ENCODE measurements around the gene PTPRM. TPM values are rescaled to one million over a fixed set of nuclear protein-coding genes. Genes with fewer than 3 reads are reported as not detected.

The PTPRM gene
- polyA plus RNA-seq, 2 of the 4 experiments (the other 2 are of a cell fraction), result 44.5 to 199 TPM

DNA sequence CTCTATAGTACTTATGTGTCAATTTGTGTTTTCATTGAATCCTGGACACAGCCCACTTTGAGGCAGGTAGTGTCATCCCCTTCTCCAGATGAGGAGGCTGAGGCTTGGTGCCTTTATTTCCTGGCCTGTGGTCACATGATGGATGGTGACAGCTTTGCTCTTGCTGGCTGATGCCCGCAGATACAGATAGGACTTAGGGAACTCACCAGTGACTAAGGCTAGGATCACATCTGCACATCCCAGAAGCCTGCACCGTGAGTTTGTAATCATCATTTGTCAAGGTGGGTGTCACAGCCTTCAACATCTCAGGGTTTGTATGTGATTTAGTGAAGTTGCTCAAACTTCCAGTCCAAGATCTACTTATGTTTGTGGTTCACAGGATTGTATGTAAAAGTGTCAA is 747.0 kb downstream of the PTPRM start:
- DNase-seq (ENCODE audit: low read depth in 1 of 2, low spot score in 1 of 2), result no peak
- 79% methylated on average over 2 of the region's 2 CpGs for WGBS (ENCODE audit: missing lambda C conversion rate)
- Histone ChIP-seq H3K9me3 (no peaks in the 10 kb centered on the region), H3K4me2 (no peak overlapping the region), H3K4me1 (no peaks in the 10 kb centered on the region), H3K4me3 (no peak overlapping the region), H3K27ac (no peak overlapping the region)
- no peak for TF ChIP-seq MAFK (IDR thresholded peaks at IDR 0.05; ENCODE audit: partially characterized antibody)
- no peak for TF ChIP-seq FOSB (CRISPR knock-in tag; IDR thresholded peaks at IDR 0.05)
- TF ChIP-seq, protein P1, sequence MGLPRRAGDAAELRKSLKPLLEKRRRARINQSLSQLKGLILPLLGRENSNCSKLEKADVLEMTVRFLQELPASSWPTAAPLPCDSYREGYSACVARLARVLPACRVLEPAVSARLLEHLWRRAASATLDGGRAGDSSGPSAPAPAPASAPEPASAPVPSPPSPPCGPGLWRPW (IDR thresholded peaks at IDR 0.05), result no peak
- no peak for TF ChIP-seq TP53 (CRISPR knock-in tag; IDR thresholded peaks at IDR 0.05)
- no peak for TF ChIP-seq CBX8 (IDR thresholded peaks at IDR 0.05)
- no peak for TF ChIP-seq RAD21 (conservative IDR thresholded peaks at IDR 0.05 in 1 of 2, IDR thresholded peaks at IDR 0.05 in 1 of 2)
- TF ChIP-seq HOXB13 (CRISPR knock-in tag; IDR thresholded peaks at IDR 0.05; ENCODE audit: low read depth), result no peak
- TF ChIP-seq, protein P2, sequence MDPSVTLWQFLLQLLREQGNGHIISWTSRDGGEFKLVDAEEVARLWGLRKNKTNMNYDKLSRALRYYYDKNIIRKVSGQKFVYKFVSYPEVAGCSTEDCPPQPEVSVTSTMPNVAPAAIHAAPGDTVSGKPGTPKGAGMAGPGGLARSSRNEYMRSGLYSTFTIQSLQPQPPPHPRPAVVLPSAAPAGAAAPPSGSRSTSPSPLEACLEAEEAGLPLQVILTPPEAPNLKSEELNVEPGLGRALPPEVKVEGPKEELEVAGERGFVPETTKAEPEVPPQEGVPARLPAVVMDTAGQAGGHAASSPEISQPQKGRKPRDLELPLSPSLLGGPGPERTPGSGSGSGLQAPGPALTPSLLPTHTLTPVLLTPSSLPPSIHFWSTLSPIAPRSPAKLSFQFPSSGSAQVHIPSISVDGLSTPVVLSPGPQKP (IDR thresholded peaks at IDR 0.05; ENCODE audit: low read depth, low read length), result no peak
- ChIA-PET POLR2A (no interaction called here), CTCF (no interaction called here)
- FAIRE-seq, result no peak
- ATAC-seq, result no peak

DNA sequence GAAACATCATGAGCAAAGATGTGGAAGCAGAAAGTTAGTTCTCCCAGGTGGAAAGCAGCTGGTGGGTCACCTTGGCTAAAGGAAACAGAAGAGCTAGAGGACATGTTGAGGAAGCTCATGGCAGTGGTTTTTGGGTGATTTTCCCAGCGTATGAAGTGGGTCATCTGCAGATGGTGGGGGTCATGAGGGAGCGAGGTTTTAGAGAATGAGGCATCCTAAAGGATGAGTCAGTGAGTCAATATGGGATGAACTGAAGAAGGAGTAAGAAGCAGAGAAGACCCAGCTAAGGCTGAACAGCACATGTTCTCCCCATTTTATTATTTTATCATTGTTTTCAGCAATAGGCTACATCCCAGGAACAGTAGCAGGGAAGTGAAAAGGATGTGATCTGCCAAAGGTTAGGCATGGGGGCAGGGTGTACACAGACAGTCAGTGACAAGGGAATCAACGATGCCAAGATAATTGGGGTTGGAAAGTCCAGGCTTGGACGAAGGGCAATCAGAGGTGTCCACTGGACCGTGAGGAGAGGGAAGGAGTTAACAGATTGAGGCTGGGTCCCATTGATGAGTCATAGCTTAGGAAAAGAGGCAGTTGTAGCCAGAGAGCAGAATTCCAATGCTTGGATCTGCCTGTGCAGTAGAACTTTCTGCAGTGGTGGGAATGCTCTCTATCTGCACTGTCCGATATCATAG is 752.8 kb downstream of the PTPRM start:
- FAIRE-seq, result no peak
- 0 out of 3 replicates have a peak, but pooled peaks cover 11% of the 10 kb centered on the region for H3K4me1 ChIP-seq
- WGBS (ENCODE audit: missing lambda C conversion rate), result 82% methylated on average over 6 of the region's 6 CpGs
- H3K9me3 ChIP-seq, result no peaks in the 10 kb centered on the region
- ATAC-seq, result no peak
- POLR2A ChIA-PET, result no interaction called here
- H3K4me3 ChIP-seq, result no peak overlapping the region
- CTCF ChIA-PET, result interaction anchor here (0.6 to 1.3 kb wide), 4 partner anchors 22 to 161 kb away, joined by 3 to 4 read pairs (median 4); no protein-coding TSS in a partner anchor
- no peak for DNase-seq (ENCODE audit: low read depth in 1 of 2, low spot score in 1 of 2)
- H3K4me2 ChIP-seq, result no peak overlapping the region
- TF ChIP-seq FOSL2 (IDR thresholded peaks at IDR 0.05) (no peak), FOSL2 (CRISPR knock-in tag; IDR thresholded peaks at IDR 0.05) (no peak), MAFK (IDR thresholded peaks at IDR 0.05; ENCODE audit: partially characterized antibody) (no peak), CHD4 (IDR thresholded peaks at IDR 0.05; ENCODE audit: borderline replicate concordance) (no peak), EP300 (IDR thresholded peaks at IDR 0.05) (no peak), MYC (IDR thresholded peaks at IDR 0.05; ENCODE audit: borderline replicate concordance, low read length) (no peak), HOXA7 (CRISPR knock-in tag; IDR thresholded peaks at IDR 0.05) (no peak)
- no peak overlapping the region for H3K27ac ChIP-seq

DNA sequence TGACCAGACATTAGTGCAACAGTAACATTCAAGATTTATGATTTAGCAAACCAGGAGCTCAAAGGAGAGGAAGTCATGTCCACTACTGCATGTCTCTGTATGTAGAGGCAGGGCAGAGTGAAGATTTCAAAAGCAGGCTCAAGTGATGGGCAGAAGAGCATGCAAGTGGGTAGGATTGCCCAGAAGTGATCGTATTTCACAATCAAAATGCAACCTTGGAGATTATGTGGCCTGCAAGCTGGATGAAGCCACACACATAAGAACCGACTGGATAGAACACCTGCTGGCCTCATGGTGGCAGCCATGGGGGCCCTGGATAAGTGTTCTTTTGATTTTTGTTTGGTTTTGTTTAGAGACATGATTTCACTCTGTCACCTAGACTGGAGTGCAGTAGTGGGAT is 755.4 kb downstream of the PTPRM start:
- CTCF ChIA-PET, result no interaction called here
- no peak for DNase-seq (ENCODE audit: low read depth in 1 of 2, low spot score in 1 of 2)
- ATAC-seq, result no peak
- WGBS (ENCODE audit: missing lambda C conversion rate), result 54% methylated on average over 2 of the region's 2 CpGs
- no peaks in the 10 kb centered on the region for H3K9me3 ChIP-seq
- no peak for FAIRE-seq
- peaks cover 14% of the 10 kb centered on the region; the same call in 2 of the 3 replicates for H3K4me1 ChIP-seq
- no peak overlapping the region for H3K27ac ChIP-seq
- POLR2A ChIA-PET, result no interaction called here
- no peak overlapping the region for H3K4me3 ChIP-seq
- H3K4me2 ChIP-seq, result no peak overlapping the region
- no peak for TF ChIP-seq HEYL (CRISPR knock-in tag; IDR thresholded peaks at IDR 0.05)
- TF ChIP-seq MYC (IDR thresholded peaks at IDR 0.05; ENCODE audit: borderline replicate concordance, low read length), result no peak
- no peak for TF ChIP-seq POLR2AphosphoS2 (conservative IDR thresholded peaks at IDR 0.05; ENCODE audit: low read length)
- no peak for TF ChIP-seq RARB (CRISPR knock-in tag; IDR thresholded peaks at IDR 0.05)
- TF ChIP-seq, protein P3, sequence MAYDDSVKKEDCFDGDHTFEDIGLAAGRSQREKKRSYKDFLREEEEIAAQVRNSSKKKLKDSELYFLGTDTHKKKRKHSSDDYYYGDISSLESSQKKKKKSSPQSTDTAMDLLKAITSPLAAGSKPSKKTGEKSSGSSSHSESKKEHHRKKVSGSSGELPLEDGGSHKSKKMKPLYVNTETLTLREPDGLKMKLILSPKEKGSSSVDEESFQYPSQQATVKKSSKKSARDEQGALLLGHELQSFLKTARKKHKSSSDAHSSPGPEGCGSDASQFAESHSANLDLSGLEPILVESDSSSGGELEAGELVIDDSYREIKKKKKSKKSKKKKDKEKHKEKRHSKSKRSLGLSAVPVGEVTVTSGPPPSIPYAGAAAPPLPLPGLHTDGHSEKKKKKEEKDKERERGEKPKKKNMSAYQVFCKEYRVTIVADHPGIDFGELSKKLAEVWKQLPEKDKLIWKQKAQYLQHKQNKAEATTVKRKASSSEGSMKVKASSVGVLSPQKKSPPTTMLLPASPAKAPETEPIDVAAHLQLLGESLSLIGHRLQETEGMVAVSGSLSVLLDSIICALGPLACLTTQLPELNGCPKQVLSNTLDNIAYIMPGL (CRISPR knock-in tag; IDR thresholded peaks at IDR 0.05; ENCODE audit: borderline replicate concordance), result no peak
- TF ChIP-seq HDAC2 (IDR thresholded peaks at IDR 0.05), result no peak
- TF ChIP-seq, protein P4, sequence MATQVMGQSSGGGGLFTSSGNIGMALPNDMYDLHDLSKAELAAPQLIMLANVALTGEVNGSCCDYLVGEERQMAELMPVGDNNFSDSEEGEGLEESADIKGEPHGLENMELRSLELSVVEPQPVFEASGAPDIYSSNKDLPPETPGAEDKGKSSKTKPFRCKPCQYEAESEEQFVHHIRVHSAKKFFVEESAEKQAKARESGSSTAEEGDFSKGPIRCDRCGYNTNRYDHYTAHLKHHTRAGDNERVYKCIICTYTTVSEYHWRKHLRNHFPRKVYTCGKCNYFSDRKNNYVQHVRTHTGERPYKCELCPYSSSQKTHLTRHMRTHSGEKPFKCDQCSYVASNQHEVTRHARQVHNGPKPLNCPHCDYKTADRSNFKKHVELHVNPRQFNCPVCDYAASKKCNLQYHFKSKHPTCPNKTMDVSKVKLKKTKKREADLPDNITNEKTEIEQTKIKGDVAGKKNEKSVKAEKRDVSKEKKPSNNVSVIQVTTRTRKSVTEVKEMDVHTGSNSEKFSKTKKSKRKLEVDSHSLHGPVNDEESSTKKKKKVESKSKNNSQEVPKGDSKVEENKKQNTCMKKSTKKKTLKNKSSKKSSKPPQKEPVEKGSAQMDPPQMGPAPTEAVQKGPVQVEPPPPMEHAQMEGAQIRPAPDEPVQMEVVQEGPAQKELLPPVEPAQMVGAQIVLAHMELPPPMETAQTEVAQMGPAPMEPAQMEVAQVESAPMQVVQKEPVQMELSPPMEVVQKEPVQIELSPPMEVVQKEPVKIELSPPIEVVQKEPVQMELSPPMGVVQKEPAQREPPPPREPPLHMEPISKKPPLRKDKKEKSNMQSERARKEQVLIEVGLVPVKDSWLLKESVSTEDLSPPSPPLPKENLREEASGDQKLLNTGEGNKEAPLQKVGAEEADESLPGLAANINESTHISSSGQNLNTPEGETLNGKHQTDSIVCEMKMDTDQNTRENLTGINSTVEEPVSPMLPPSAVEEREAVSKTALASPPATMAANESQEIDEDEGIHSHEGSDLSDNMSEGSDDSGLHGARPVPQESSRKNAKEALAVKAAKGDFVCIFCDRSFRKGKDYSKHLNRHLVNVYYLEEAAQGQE (IDR thresholded peaks at IDR 0.05), result no peak
- no peak for TF ChIP-seq FOSB (CRISPR knock-in tag; IDR thresholded peaks at IDR 0.05)
- no peak for TF ChIP-seq CEBPB (IDR thresholded peaks at IDR 0.05)
- TF ChIP-seq NPAS2 (CRISPR knock-in tag; IDR thresholded peaks at IDR 0.05; ENCODE audit: borderline replicate concordance), result no peak
- TF ChIP-seq EP300 (IDR thresholded peaks at IDR 0.05), result no peak
- no peak for TF ChIP-seq PHF8 (IDR thresholded peaks at IDR 0.05; ENCODE audit: borderline replicate concordance, low read depth)
- no peak for TF ChIP-seq ZC3H11A (IDR thresholded peaks at IDR 0.05)
- TF ChIP-seq KDM5A (IDR thresholded peaks at IDR 0.05), result no peak
- TF ChIP-seq EHMT2 (IDR thresholded peaks at IDR 0.05; ENCODE audit: low read depth), result no peak
- no peak for TF ChIP-seq MAFK (IDR thresholded peaks at IDR 0.05; ENCODE audit: partially characterized antibody)
- TF ChIP-seq EHF (CRISPR knock-in tag; IDR thresholded peaks at IDR 0.05), result no peak
- TF ChIP-seq RFX5 (IDR thresholded peaks at IDR 0.05), result no peak
